HCT116 (cell line): ENCODE measurements around the gene MYH8. TPM values are rescaled to one million over a fixed set of nuclear protein-coding genes. Genes with fewer than 3 reads are reported as not detected.

Source experiments
- ATAC-seq: fragments of 200-7000 bp; cut with Tn5 transposase; 2 replicates; pipeline ENCODE4 v1.9.1; 2020; ENCODE audit warnings: mild to moderate bottlenecking, moderate library complexity
- BruUV-seq: library from RNA; stranded (reverse); fragments of 400-500 nt; replicated peaks from 2 replicates; lab custom pipeline; 2021; lab: Mats Ljungman, UMichigan
- CTCF ChIA-PET: fragments of 300-600 bp; sonication (Branson Sonifier 250); formaldehyde crosslinking; loops from one replicate; lab custom pipeline; 2021; ENCODE audit warnings: antibody characterized with exemption; lab: Charles Lee
- POLR2A ChIA-PET: fragments of 300-600, 350-600 bp; sonication (Branson Sonifier 250); formaldehyde crosslinking; loops from one replicate; lab custom pipeline; 2021; ENCODE audit warnings: antibody characterized with exemption; lab: Charles Lee
- RAD21 ChIA-PET, 2 experiments: fragments of 300-600 bp; sonication (Branson Sonifier 250); formaldehyde crosslinking; loops; one replicate each; lab custom pipeline; 2023; ENCODE audit warnings: low total read pairs in 2 of 2; ENCODE audit not compliant: uncharacterized antibody in 2 of 2, unreplicated experiment in 2 of 2, low non-redundant PET in 1 of 2; lab: Charles Lee
- DNase-seq: peaks from one replicate; pipeline ENCODE4 v3.0.0-alpha.2; 2010; ENCODE audit warnings: low read depth, low spot score
- H2AFZ ChIP-seq: fragments of 200-600 bp; shearing (Covaris generic), sonication (generic); 2 replicates; pipeline ENCODE4 v1.6.1; 2017; ENCODE audit warnings: low read depth, mixed run types, mixed read lengths, antibody characterized with exemption, low read length; ENCODE audit not compliant: poor library complexity, severe bottlenecking
- H3K27ac ChIP-seq: 2 replicates; pipeline ENCODE4 v1.5.1; 2012; ENCODE audit warnings: low read depth, low read length
- H3K27me3 ChIP-seq: fragments of 200-600 bp; sonication (generic); 2 replicates; pipeline ENCODE4 v1.6.1; 2016; ENCODE audit warnings: mixed run types, low read length, mixed read lengths; ENCODE audit not compliant: insufficient read depth
- H3K36me3 ChIP-seq, 2 experiments: fragments of 200-500 bp in 1 of 2; fragments of 200-600 bp in 1 of 2; sonication (Bioruptor generic) in 1 of 2; sonication (generic) in 1 of 2; 2 replicates each; pipeline versions ENCODE4 v1.5.1 to v1.6.1; 2014 to 2016; ENCODE audit warnings: low read length in 2 of 2, inconsistent platforms in 1 of 2, mixed read lengths in 1 of 2, mixed run types in 1 of 2; ENCODE audit not compliant: insufficient read depth in 2 of 2, control insufficient read depth in 1 of 2
- H3K4me1 ChIP-seq, 2 experiments: fragments of 200-600 bp in 1 of 2; sonication (generic) in 1 of 2; 2 replicates each; pipeline versions ENCODE4 v1.5.1 to v1.6.1; 2012 to 2017; ENCODE audit warnings: low read length in 2 of 2, inconsistent platforms in 1 of 2, mild to moderate bottlenecking in 1 of 2, mixed read lengths in 1 of 2, mixed run types in 1 of 2, moderate library complexity in 1 of 2; ENCODE audit not compliant: insufficient read depth in 2 of 2, control insufficient read depth in 1 of 2
- H3K4me2 ChIP-seq: fragments of 200-600 bp; sonication (generic); 2 replicates; pipeline ENCODE4 v1.6.1; 2017; ENCODE audit warnings: mixed run types, low read length, mixed read lengths
- H3K4me3 ChIP-seq, 2 experiments: fragments of 200-600 bp in 1 of 2; sonication (generic) in 1 of 2; replicated peaks in 1 of 2; 2 replicates each; pipeline ENCODE4 v1.5.1; 2011 to 2016; ENCODE audit warnings: low read length in 2 of 2, control low read depth in 1 of 2, low read depth in 1 of 2, mild to moderate bottlenecking in 1 of 2, mixed read lengths in 1 of 2, mixed run types in 1 of 2
- H3K79me2 ChIP-seq: fragments of 200-600 bp; sonication (generic); 2 replicates; pipeline ENCODE4 v1.6.1; 2017; ENCODE audit warnings: mild to moderate bottlenecking, mixed run types, low read length, moderate library complexity, mixed read lengths; ENCODE audit not compliant: insufficient read depth
- H3K9ac ChIP-seq: fragments of 200-600 bp; sonication (generic); 2 replicates; pipeline ENCODE4 v1.6.1; 2016; ENCODE audit warnings: low read length, mixed read lengths
- H3K9me2 ChIP-seq: fragments of 200-600 bp; sonication (generic), shearing (Covaris generic); 2 replicates; pipeline ENCODE4 v1.6.1; 2017; ENCODE audit warnings: mixed run types, mild to moderate bottlenecking, moderate library complexity; ENCODE audit not compliant: insufficient read depth
- H3K9me3 ChIP-seq, 2 experiments: fragments of 200-500 bp in 1 of 2; fragments of 200-600 bp in 1 of 2; sonication (Bioruptor generic) in 1 of 2; sonication (generic) in 1 of 2; 2 replicates each; pipeline ENCODE4 v1.6.1; 2014 to 2017; ENCODE audit warnings: low read length in 2 of 2, mixed read lengths in 2 of 2, inconsistent platforms in 1 of 2, low read depth in 1 of 2, mild to moderate bottlenecking in 1 of 2, mixed run types in 1 of 2, moderate library complexity in 1 of 2; ENCODE audit not compliant: control insufficient read depth in 1 of 2, insufficient read depth in 1 of 2
- H4K20me1 ChIP-seq: fragments of 200-600 bp; sonication (generic), shearing (Covaris generic); 2 replicates; pipeline ENCODE4 v1.6.1; 2017; ENCODE audit warnings: mixed run types, mild to moderate bottlenecking, moderate library complexity; ENCODE audit not compliant: insufficient read depth
- CEBPB ChIP-seq: IDR thresholded peaks from 2 replicates; pipeline ENCODE4 v1.6.1; 2012; ENCODE audit warnings: low read depth
- EGR1 ChIP-seq: IDR thresholded peaks from 2 replicates; pipeline ENCODE4 v1.6.1; 2012; ENCODE audit warnings: low read depth
- ELF1 ChIP-seq: IDR thresholded peaks from 2 replicates; pipeline ENCODE4 v1.6.1; 2012; ENCODE audit warnings: low read depth, borderline replicate concordance
- FOSL1 ChIP-seq: IDR thresholded peaks from 2 replicates; pipeline ENCODE4 v1.6.1; 2012; ENCODE audit warnings: low read depth
- POLR2A ChIP-seq: IDR thresholded peaks from 2 replicates; pipeline ENCODE4 v1.7.0; 2011; ENCODE audit warnings: borderline replicate concordance; ENCODE audit not compliant: insufficient read depth, insufficient read length; ENCODE audit errors: extremely low read depth
- SIN3A ChIP-seq: IDR thresholded peaks from 2 replicates; pipeline ENCODE4 v1.6.1; 2012; ENCODE audit warnings: low read depth
- SRF ChIP-seq: IDR thresholded peaks from 2 replicates; pipeline ENCODE4 v1.6.1; 2012; ENCODE audit warnings: low read depth
- intact Hi-C: fragments of 100-400 bp; cut with micrococcal nuclease; formaldehyde crosslinking; loops from 2 replicates; pipeline ENCODE4 v1.10.0; 2022
- total RNA-seq: library from RNA; stranded (reverse); gene quantifications from one replicate; pipeline ENCODE4 v1.2.1, GENCODE V29; 2021; ENCODE audit not compliant: unreplicated experiment
- TF ChIP-seq, protein P1 (sequence below): IDR thresholded peaks from 2 replicates; pipeline ENCODE4 v1.6.1; 2011; ENCODE audit warnings: mild to moderate bottlenecking, low read length, moderate library complexity; ENCODE audit not compliant: insufficient replicate concordance; ENCODE audit errors: extremely low read depth
- TF ChIP-seq, protein P2 (sequence below), 3 experiments: fragments of 200-600 bp in 1 of 3; sonication (generic) in 1 of 3; IDR thresholded peaks in 2 of 3; conservative IDR thresholded peaks in 1 of 3; 2 replicates each; pipeline ENCODE4 v1.5.1; 2012 to 2017; ENCODE audit warnings: low read depth in 2 of 3, low read length in 2 of 3, antibody characterized with exemption in 1 of 3, borderline replicate concordance in 1 of 3, control low read depth in 1 of 3, mild to moderate bottlenecking in 1 of 3, mixed read lengths in 1 of 3, mixed run types in 1 of 3, moderate library complexity in 1 of 3; ENCODE audit not compliant: insufficient read depth in 1 of 3
- TF ChIP-seq, protein P3 (sequence below): IDR thresholded peaks from 2 replicates; pipeline ENCODE4 v1.6.1; 2012

Gene MYH8
- total RNA-seq, 1 experiment from 2014 or later = not detected

DNA sequence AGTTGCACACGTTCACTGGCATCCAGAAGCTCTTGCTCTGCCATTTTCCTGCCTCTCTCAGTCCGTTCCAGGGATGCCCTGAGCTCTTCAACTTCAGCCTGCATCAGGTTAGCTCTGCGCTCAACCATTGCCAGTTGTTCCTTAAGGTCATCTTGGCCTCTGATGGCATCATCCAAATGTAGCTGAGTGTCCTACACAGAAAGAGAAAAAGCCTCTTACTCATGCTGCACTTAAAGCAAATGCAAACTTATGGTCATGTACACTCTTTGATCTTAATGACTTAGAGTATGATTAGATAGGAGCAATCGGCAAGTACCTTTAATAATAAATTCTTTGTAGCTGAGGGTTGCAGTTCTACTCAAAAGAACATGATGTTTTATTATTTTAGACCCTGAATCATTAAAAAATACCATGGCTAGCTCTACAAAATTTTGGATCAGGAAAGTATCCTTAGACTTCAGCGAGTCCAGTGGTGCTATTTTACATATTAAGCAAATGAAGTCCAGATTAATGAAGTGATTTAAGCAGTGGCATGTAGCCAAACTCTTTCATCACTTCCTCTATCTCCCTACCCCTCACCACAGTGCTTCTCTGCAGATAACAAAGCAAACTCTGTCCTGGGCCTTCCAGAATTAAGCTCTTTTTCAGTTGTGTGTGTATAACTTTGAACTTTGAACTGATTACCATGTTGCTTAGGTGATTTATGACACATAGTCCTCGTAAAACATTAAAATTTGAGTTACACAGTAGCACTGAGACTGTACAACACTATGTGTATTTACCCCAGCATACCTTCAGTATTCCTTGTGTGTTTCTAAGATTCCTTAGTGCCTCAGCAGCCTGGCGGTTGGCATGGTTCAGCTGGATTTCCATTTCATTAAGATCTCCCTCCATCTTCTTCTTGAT, 25.5 kb upstream of the MYH8 start:
- Histone ChIP-seq H4K20me1 (no peaks in the 10 kb centered on the region), H3K79me2 (no peaks in the 10 kb centered on the region), H3K27me3 (peaks cover 29% of the 10 kb centered on the region), H3K9me3 (no peaks in the 10 kb centered on the region), H3K4me3 (no peak overlapping the region), H2AFZ (no peak overlapping the region), H3K36me3 (no peaks in the 10 kb centered on the region), H3K9me2 (no peaks in the 10 kb centered on the region), H3K4me1 (no peaks in the 10 kb centered on the region), H3K4me2 (no peak overlapping the region), H3K27ac (no peak overlapping the region), H3K9ac (no peak overlapping the region)
- TF ChIP-seq SIN3A (no peak), POLR2A (no peak), EGR1 (no peak), SRF (no peak), CEBPB (no peak), ELF1 (no peak), FOSL1 (no peak)
- TF ChIP-seq, protein P1, sequence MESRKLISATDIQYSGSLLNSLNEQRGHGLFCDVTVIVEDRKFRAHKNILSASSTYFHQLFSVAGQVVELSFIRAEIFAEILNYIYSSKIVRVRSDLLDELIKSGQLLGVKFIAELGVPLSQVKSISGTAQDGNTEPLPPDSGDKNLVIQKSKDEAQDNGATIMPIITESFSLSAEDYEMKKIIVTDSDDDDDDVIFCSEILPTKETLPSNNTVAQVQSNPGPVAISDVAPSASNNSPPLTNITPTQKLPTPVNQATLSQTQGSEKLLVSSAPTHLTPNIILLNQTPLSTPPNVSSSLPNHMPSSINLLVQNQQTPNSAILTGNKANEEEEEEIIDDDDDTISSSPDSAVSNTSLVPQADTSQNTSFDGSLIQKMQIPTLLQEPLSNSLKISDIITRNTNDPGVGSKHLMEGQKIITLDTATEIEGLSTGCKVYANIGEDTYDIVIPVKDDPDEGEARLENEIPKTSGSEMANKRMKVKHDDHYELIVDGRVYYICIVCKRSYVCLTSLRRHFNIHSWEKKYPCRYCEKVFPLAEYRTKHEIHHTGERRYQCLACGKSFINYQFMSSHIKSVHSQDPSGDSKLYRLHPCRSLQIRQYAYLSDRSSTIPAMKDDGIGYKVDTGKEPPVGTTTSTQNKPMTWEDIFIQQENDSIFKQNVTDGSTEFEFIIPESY = no peak
- TF ChIP-seq, protein P2, sequence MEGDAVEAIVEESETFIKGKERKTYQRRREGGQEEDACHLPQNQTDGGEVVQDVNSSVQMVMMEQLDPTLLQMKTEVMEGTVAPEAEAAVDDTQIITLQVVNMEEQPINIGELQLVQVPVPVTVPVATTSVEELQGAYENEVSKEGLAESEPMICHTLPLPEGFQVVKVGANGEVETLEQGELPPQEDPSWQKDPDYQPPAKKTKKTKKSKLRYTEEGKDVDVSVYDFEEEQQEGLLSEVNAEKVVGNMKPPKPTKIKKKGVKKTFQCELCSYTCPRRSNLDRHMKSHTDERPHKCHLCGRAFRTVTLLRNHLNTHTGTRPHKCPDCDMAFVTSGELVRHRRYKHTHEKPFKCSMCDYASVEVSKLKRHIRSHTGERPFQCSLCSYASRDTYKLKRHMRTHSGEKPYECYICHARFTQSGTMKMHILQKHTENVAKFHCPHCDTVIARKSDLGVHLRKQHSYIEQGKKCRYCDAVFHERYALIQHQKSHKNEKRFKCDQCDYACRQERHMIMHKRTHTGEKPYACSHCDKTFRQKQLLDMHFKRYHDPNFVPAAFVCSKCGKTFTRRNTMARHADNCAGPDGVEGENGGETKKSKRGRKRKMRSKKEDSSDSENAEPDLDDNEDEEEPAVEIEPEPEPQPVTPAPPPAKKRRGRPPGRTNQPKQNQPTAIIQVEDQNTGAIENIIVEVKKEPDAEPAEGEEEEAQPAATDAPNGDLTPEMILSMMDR (IDR thresholded peaks at IDR 0.05 in 2 of 3, conservative IDR thresholded peaks at IDR 0.05 in 1 of 3; ENCODE audit: borderline replicate concordance in 1 of 3, insufficient read depth in 1 of 3, low read depth in 2 of 3, low read length in 2 of 3) = no peak
- TF ChIP-seq, protein P3, sequence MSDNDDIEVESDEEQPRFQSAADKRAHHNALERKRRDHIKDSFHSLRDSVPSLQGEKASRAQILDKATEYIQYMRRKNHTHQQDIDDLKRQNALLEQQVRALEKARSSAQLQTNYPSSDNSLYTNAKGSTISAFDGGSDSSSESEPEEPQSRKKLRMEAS = no peak
- DNase-seq (no peak), ATAC-seq (no peak)
- BruUV-seq = no TSS peak
- intact Hi-C loops = no loop called here
- ChIA-PET RAD21 (no interaction called here), CTCF (no interaction called here), POLR2A (no interaction called here)
